HG03095 (cell line): ENCODE measurements around the gene TIMP2.
"Not testable (repeated sequence)": the region's sequence is repeated elsewhere in the genome, so short reads cannot be mapped to it uniquely, and the experiment has no call there.

Source experiments
- ATAC-seq: cut with Tn5 transposase; IDR thresholded peaks from one replicate; pipeline ENCODE4 v1.9.1; 2021; ENCODE audit warnings: moderate library complexity; ENCODE audit not compliant: unreplicated experiment

Gene TIMP2

DNA sequence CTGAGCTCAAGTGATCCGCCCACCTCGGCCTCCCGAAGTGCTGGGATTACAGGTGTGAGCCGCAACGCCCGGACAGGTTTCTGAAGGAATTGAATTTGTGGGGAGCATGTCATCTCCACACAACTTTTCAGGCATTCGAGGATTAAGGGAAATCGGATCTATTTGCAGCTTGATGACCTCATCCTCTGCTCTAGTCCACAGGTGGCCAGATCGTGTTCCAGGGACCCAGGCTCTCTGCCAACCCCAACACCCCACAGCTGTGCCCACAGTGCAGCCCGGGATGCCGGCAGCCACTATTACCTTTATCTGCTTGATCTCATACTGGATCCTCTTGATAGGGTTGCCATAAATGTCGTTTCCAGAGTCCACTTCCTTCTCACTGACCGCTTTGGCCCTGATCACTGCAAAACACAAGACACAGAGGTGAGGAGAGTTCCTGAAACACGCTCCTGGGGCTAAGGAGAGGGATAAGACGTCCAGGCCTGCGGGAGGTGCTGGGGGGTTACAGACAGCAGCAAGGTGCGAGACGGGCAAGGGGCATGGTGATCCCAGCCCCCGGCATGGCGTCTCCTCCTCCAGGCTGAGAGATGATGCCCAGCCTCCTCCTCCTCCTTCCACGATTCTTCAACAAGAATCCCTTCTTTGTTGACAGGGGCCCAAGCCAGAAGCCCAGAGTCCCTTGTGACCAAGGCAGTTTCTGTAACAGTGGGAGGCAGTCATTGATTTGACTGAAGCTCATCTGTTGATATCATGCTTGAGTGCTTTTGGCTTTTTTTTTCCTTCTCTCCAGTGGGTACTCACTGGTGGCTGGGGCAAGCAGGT is 51.5 kb downstream of the TIMP2 start:
- no peak for ATAC-seq

DNA sequence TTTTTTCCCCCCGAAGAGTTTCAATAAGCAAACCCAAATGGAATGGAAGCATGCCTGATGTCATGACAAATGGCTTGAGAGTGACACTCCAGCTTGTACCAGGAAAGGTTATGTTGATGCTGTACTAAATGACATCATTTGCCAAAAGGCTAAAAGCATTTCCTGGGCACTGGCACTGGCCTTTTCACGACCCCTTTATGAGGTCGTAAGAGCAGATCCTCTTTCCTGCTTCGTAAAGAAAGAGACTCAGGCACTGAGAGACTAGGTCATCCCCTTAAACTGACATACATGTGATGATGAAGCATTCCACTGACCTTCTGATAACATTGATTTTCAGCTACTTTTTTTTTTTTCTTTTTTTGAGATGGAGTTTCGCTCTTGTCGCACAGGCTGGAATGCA is 52.7 kb downstream of the TIMP2 start:
- ATAC-seq = no peak

GRCh38 chr17:78870621-78871020 is 54.6 kb downstream of the TIMP2 start:
- no peak for ATAC-seq

DNA sequence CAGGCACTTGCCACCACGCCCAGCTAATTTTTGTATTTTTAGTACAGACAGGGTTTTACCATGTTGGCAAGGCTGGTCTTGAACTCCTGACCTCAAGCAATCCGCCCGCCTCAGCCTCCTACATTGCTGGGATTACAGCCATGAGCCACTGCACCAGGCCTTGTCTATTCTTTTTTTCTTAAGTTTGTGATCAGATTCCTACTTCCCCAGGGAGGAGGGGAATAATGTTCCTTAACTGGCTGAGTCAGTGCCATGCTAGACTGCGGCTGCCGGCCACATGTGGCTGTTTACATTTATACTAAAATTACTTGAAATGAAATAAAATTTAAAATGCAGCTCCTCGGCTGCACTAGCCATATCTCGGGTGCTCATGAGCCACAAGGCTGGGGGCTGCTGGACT is 56.8 kb downstream of the TIMP2 start:
- ATAC-seq = no peak

DNA sequence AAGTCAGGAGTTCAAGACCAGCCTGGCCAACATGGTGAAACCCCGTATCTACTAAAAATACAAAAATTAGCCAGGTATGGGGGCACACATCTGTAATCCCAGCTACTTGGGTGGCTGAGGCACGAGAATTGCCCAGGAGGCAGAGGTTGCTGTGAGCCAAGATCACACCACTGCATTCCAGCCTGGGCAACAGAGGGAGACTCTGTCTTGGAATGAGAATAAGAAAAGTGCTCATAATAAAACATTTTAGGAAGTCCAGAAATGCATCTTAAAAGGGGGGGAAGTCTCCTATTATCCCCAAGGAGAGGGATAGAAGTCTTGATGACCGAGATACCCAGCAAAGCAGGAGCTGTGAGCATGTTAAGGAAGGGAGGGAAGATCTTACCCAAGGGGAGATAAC is 58.1 kb downstream of the TIMP2 start:
- ATAC-seq = not testable (repeated sequence)

DNA sequence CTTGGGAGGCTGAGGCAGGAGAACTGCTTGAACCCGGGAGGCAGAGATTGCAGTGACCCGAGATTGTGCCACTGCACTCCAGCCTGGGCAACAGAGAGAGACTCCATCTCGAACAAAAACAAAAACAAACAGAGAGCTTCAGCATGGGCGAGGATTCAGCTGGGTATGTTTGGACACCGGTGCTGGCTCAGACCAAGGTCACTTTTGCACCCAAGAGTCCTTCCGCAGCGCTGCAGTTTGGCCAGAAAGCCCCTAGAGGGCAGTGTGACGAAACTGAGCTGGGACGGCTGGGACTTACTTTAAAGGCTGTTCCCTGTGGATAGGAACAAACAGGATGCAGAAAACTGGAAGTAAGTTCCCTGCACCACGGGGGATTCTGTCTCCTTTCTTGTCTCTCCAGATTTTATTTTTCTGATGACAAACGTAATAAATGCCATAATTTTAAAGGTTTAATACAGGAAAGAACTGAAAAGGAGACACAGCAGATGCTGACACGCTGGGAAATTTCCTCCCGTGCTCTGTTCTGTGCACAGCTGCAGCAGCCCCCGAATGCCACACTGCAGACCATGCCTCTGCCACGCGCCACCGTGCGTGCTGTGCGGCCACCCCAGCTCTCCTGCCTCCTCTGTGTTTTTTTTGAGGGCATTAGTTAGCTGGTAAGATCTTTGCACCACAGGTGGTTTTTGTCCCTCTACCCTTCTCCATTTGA is 59.4 kb downstream of the TIMP2 start:
- no peak for ATAC-seq

DNA sequence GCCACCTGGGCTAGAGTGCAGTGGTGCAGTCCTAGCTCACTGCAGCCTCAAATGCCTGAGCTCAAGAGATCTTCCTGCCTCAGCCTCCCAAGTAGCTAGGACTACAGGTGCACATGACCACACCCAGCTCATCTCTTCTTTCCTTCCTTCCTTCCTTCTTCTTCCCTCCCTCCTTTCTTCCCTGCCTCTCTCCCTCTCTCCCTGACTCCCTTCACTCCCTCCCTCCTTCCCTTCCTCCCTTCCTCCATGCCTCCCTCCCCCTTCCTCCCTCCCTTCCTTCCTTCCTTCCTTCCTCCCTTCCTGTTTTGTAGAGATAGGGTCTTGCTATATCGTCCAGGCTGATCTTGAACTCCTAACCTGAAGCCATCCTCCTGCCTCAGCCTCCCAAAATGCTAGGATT is 61.1 kb downstream of the TIMP2 start:
- no peak for ATAC-seq

GRCh38 chr17:78862073-78863023 is 62.8 kb downstream of the TIMP2 start:
- ATAC-seq = no peak

- ATAC-seq = no peak
Observed at GRCh38 chr17:78861229-78861628, 64.0 kb downstream of the TIMP2 start.

DNA sequence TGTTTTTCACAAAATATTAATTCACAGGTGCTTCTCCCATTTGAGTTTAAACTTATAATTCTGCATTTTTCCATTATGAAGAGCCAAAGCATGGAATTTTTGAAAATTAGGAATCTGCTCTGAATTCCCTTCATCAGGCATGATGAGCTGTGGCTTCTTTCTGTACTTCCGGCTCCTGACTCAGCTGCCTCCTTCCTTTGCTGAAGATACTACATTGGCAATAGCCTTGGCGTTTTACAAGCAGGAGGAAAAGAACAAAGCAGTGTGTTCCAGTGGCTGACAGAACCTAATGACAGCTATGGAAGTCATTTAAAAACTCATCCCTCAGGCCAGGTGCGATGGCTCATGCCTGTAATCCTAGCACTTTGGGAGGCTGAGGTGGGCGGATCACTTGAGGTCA is 66.1 kb downstream of the TIMP2 start:
- no peak for ATAC-seq

GRCh38 chr17:78857266-78857665 is 67.9 kb downstream of the TIMP2 start:
- no peak for ATAC-seq

- no peak for ATAC-seq
Observed at GRCh38 chr17:78855561-78856165, 69.5 kb downstream of the TIMP2 start.

DNA sequence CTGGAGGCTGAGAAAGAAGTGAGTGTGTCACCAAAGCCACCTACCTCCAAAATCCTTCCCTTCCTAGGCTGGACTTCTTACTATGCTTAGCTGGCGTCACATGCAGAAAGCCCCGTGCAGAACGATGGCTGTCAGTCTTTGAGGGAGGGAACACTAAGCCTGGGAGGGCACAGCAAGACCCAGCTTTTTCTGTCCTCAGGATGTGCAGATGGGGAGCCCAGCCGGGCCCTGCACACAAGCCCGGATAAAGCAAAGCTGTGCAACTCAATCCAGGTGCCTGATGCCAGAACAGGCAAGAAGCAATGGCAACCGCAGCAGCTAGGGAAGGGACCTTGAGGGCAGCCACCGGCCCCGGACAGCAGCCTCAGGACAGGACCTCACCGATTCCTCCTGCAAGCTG is 70.7 kb downstream of the TIMP2 start:
- ATAC-seq = no peak

GRCh38 chr17:78853926-78854394 is 71.2 kb downstream of the TIMP2 start:
- no peak for ATAC-seq

- no peak for ATAC-seq
Observed at GRCh38 chr17:78852709-78853121, 72.5 kb downstream of the TIMP2 start.

- no peak for ATAC-seq
Observed at GRCh38 chr17:78849026-78849425, 76.2 kb downstream of the TIMP2 start.

- ATAC-seq = no peak
Observed at GRCh38 chr17:78847052-78847451, 78.1 kb downstream of the TIMP2 start.

GRCh38 chr17:78844301-78845005 is 80.7 kb downstream of the TIMP2 start:
- no peak for ATAC-seq

DNA sequence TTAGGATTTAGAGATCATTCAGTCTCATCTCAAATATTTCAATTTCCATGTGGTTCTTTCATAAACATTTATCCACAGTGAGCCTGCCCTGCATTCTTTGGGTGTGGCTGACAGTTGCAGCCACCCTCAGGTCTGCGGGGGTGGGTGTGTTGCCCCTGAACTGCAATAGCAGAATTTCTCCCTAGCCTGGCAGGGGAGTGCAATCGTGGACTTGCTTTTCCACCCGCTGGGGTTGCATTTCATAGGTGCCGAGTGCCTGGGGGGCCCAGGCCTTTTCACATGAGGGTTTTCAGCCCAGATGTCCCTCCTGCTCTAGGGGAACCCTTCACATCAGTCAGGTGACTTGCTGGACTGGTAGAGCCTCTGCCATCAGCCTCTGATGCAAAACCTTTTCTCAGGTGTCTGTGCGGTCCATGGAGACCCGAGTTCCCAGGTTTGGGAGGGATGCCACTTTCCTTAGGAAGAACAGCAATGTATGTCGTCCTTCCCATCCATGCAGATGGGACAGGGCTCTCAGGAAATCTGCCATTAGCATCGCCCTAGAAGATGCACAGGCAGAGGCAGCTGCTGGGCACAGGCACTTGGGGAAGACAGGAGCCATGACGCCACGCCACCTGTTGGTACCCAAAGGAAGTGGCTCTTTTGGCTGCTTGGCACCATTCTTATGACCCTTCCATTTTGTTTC is 82.2 kb downstream of the TIMP2 start:
- no peak for ATAC-seq
